ENCODE results near the gene SMIM41.
A peak's percentile ranks its signal among the peaks of the same experiment; 100 is the strongest.

DNA sequence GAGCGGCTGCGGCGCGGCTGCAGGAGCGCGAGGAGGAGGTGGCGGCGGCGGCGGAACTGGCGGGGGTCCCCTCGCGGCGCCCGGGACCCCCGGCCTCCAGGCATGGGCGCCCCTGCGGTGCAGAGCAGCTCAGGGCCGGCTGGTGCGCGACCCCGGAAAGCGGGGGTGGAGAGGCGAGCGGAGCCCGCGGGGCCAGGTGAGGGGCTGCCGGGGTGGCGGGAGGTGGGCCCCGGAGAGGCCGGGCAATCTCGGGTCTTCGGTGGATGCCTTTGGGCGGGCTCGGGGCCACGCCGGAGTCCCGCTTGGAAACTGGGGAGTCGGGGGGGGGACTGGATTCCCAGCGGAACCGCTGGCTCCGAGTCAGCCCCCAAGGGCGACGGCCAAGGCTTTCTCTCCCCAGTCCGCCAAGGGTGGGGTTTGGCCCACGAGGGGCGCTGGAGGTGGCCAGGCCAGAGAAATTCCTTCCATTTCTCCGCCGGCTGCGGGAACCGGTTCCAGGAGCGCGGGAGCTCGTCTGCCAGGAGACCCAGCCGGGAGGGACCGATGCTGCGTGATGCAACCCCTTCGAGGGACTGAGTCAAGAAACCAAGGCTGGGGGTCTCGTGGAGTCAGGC lies 42.1 kb upstream of the SMIM41 start:
- peak in 1 of 2 donors; percentile 45 for TF ChIP-seq POLR2AphosphoS5 (IDR thresholded peaks at IDR 0.05; ENCODE audit: insufficient read depth in 1 of 2, low read depth in 1 of 2)
- TF ChIP-seq, protein P1, sequence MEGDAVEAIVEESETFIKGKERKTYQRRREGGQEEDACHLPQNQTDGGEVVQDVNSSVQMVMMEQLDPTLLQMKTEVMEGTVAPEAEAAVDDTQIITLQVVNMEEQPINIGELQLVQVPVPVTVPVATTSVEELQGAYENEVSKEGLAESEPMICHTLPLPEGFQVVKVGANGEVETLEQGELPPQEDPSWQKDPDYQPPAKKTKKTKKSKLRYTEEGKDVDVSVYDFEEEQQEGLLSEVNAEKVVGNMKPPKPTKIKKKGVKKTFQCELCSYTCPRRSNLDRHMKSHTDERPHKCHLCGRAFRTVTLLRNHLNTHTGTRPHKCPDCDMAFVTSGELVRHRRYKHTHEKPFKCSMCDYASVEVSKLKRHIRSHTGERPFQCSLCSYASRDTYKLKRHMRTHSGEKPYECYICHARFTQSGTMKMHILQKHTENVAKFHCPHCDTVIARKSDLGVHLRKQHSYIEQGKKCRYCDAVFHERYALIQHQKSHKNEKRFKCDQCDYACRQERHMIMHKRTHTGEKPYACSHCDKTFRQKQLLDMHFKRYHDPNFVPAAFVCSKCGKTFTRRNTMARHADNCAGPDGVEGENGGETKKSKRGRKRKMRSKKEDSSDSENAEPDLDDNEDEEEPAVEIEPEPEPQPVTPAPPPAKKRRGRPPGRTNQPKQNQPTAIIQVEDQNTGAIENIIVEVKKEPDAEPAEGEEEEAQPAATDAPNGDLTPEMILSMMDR (IDR thresholded peaks at IDR 0.05), result no peak
